CD4-positive, alpha-beta T cell (primary cell): ENCODE results near the gene RSU1. TPM values are rescaled to one million over a fixed set of nuclear protein-coding genes. Genes with fewer than 3 reads are reported as not detected.

Source experiments
- ATAC-seq: fragments of 200-7000 bp; cut with Tn5 transposase; one replicate; pipeline ENCODE4 v1.10.0; 2022; ENCODE audit warnings: mild to moderate bottlenecking; ENCODE audit not compliant: poor library complexity
- CTCF ChIA-PET: fragments of 350-600 bp; sonication (Branson Sonifier 250); formaldehyde crosslinking; loops from one replicate; lab custom pipeline; 2021; ENCODE audit warnings: antibody characterized with exemption, inconsistent platforms; lab: Charles Lee
- POLR2A ChIA-PET: fragments of 350-600 bp; sonication (Branson Sonifier 250); formaldehyde crosslinking; loops from one replicate; lab custom pipeline; 2021; ENCODE audit warnings: antibody characterized with exemption, inconsistent platforms; lab: Charles Lee
- DNase-seq, 14 experiments: peaks; one replicate each; pipeline ENCODE4 v3.0.0-alpha.2; 2013 to 2020; ENCODE audit warnings: mixed read lengths in 2 of 14
- H3K27ac ChIP-seq, 2 donors: one replicate each; pipeline versions ENCODE4 v1.5.1 to v1.7.0; 2013; ENCODE audit warnings: low read length in 2 of 2, low read depth in 1 of 2, mild to moderate bottlenecking in 1 of 2
- H3K27me3 ChIP-seq, 2 experiments: 1 replicate in 1 of 2; 2 replicates in 1 of 2; pipeline versions ENCODE4 v1.6.1 to v1.7.0; 2013; ENCODE audit warnings: low read length in 2 of 2, control low read depth in 1 of 2, mild to moderate bottlenecking in 1 of 2, moderate library complexity in 1 of 2; ENCODE audit not compliant: insufficient read depth in 2 of 2, control insufficient read depth in 1 of 2
- H3K36me3 ChIP-seq: one replicate; pipeline ENCODE4 v1.6.1; 2013; ENCODE audit warnings: low read length, control low read depth; ENCODE audit not compliant: insufficient read depth
- H3K4me1 ChIP-seq: one replicate; pipeline ENCODE4 v1.6.1; 2013; ENCODE audit warnings: low read length, control low read depth; ENCODE audit not compliant: insufficient read depth
- H3K4me3 ChIP-seq: one replicate; pipeline ENCODE4 v1.5.1; 2013; ENCODE audit warnings: mild to moderate bottlenecking, low read length, moderate library complexity
- H3K9me3 ChIP-seq, 2 experiments: 1 replicate in 1 of 2; 2 replicates in 1 of 2; pipeline versions ENCODE4 v1.6.1 to v1.7.0; 2013; ENCODE audit warnings: low read length in 2 of 2, mild to moderate bottlenecking in 2 of 2, control low read depth in 1 of 2, moderate library complexity in 1 of 2; ENCODE audit not compliant: control insufficient read depth in 1 of 2, insufficient read depth in 1 of 2
- H3K27ac Mint-ChIP-seq: one replicate; pipeline ENCODE4 v1.8.0; 2020; ENCODE audit warnings: mixed read lengths
- H3K27me3 Mint-ChIP-seq: one replicate; pipeline ENCODE4 v1.8.0; 2021; ENCODE audit warnings: mixed read lengths
- H3K36me3 Mint-ChIP-seq: one replicate; pipeline ENCODE4 v1.8.0; 2021; ENCODE audit warnings: low read depth, mixed read lengths
- H3K4me1 Mint-ChIP-seq: one replicate; pipeline ENCODE4 v1.8.0; 2021; ENCODE audit warnings: low read depth, mixed read lengths
- H3K4me3 Mint-ChIP-seq: one replicate; pipeline ENCODE4 v1.8.0; 2020; ENCODE audit warnings: mild to moderate bottlenecking, mixed read lengths
- H3K9me3 Mint-ChIP-seq: one replicate; pipeline ENCODE4 v1.8.0; 2020; ENCODE audit warnings: mixed read lengths
- intact Hi-C, 2 experiments: fragments of 100-400 bp; cut with DNase I in 1 of 2; cut with micrococcal nuclease in 1 of 2; formaldehyde crosslinking; loops; one replicate each; pipeline versions ENCODE4 v1.15.1 to v1.9.0; 2023 to 2025; cut with DNase I, micrococcal nuclease
- total RNA-seq, 174 experiments: library from RNA in 2 of 174; stranded (reverse) in 2 of 174; gene quantifications; one replicate each; pipeline ENCODE4 v1.2.3 and lab custom pipeline; 2021 to 2026
- TF ChIP-seq, protein P1 (sequence below): fragments of 200-600 bp; IDR thresholded peaks from one replicate; pipeline ENCODE4 v1.8.0; 2022; ENCODE audit warnings: antibody characterized with exemption, mild to moderate bottlenecking

RSU1 gene
- total RNA-seq, 2 experiments from 2014 or later = 26.2 to 28.8 TPM

DNA sequence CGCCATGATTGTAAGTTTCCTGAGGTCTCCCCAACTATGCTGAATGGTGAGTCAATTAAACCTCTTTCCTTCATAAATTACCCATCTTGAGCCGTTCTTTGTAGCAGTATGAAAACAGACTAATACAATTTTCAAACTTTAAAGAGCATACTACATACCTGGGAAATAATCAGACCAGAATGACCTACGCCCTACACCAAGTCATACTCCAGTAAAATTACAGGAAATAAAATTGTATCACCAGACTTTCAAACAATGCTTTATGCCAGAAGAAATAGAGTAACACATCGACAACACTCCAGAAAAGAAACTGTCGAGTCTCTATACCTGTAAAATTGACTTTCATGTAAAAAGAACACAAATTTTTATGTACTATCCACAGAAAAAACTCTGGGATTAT is 18.7 kb downstream of the RSU1 start:
- Histone ChIP-seq H3K4me3 (no peak overlapping the region), H3K9me3 (no peaks in the 10 kb centered on the region), H3K27ac (no peak overlapping the region), H3K36me3 (peaks cover 5% of the 10 kb centered on the region), H3K4me1 (peaks cover 4% of the 10 kb centered on the region), H3K27me3 (no peaks in the 10 kb centered on the region)
- ChIA-PET POLR2A (no interaction called here), CTCF (no interaction called here)
- ATAC-seq (no peak), DNase-seq (no peak)
- TF ChIP-seq, protein P1, sequence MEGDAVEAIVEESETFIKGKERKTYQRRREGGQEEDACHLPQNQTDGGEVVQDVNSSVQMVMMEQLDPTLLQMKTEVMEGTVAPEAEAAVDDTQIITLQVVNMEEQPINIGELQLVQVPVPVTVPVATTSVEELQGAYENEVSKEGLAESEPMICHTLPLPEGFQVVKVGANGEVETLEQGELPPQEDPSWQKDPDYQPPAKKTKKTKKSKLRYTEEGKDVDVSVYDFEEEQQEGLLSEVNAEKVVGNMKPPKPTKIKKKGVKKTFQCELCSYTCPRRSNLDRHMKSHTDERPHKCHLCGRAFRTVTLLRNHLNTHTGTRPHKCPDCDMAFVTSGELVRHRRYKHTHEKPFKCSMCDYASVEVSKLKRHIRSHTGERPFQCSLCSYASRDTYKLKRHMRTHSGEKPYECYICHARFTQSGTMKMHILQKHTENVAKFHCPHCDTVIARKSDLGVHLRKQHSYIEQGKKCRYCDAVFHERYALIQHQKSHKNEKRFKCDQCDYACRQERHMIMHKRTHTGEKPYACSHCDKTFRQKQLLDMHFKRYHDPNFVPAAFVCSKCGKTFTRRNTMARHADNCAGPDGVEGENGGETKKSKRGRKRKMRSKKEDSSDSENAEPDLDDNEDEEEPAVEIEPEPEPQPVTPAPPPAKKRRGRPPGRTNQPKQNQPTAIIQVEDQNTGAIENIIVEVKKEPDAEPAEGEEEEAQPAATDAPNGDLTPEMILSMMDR = no peak
- no peak overlapping the region for H3K27ac Mint-ChIP-seq
- H3K9me3 Mint-ChIP-seq = no peaks in the 10 kb centered on the region
- intact Hi-C loops = no loop called here
- no peak overlapping the region for H3K4me3 Mint-ChIP-seq
- peaks cover 58% of the 10 kb centered on the region for H3K36me3 Mint-ChIP-seq
- no peaks in the 10 kb centered on the region for H3K27me3 Mint-ChIP-seq
- peaks cover 58% of the 10 kb centered on the region for H3K4me1 Mint-ChIP-seq

DNA sequence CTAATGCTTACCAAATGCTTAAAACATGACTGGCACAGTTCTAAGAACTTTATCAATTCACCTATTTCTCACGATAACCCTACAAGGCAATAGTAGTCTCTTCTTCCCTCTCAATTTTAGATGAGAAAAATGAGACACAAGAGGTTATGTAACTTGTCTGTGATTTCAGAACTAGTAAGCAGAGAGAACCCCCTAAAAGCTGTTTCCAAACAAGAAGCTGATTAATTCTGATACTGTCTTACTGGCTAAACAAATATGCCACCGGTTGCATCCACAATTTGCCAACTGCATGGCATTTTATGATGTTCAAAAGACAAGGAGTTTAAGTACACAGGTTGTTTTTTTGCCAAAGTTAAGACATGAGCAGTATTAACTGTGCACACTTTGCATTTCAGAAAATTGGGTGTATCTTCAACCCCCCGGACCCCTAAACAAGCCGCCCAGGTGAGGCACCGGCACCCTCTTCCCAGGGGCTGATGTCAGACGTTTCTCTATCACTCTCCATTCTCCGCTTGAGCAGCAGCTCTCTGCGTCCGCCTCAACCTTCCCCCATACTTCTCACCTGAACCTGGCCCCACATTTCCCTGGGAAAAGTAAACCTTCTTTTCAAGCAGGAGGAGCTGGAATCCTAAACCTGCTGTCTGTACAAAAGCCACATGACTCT is 21.7 kb downstream of the RSU1 start:
- H3K4me3 ChIP-seq = no peak overlapping the region
- ChIA-PET POLR2A (interaction anchor here (0.6 kb wide), 1 partner anchor 499 kb away, joined by 3 read pairs; no protein-coding TSS in a partner anchor), CTCF (interaction anchor here (1.4 kb wide), 1 partner anchor 15 kb away, joined by 4 read pairs; no protein-coding TSS in a partner anchor)
- peaks cover 4% of the 10 kb centered on the region for H3K4me1 ChIP-seq
- peaks cover 5% of the 10 kb centered on the region for H3K36me3 ChIP-seq
- Mint-ChIP-seq H3K4me1 (peaks cover 37% of the 10 kb centered on the region), H3K9me3 (no peaks in the 10 kb centered on the region), H3K36me3 (peaks cover 64% of the 10 kb centered on the region), H3K27ac (no peak overlapping the region), H3K27me3 (no peaks in the 10 kb centered on the region), H3K4me3 (no peak overlapping the region)
- no peaks in the 10 kb centered on the region for H3K9me3 ChIP-seq
- intact Hi-C loops = no loop called here
- TF ChIP-seq, protein P1 = no peak
- no peak overlapping the region for H3K27ac ChIP-seq
- H3K27me3 ChIP-seq = no peaks in the 10 kb centered on the region
- DNase-seq (no peak), ATAC-seq (no peak)

DNA sequence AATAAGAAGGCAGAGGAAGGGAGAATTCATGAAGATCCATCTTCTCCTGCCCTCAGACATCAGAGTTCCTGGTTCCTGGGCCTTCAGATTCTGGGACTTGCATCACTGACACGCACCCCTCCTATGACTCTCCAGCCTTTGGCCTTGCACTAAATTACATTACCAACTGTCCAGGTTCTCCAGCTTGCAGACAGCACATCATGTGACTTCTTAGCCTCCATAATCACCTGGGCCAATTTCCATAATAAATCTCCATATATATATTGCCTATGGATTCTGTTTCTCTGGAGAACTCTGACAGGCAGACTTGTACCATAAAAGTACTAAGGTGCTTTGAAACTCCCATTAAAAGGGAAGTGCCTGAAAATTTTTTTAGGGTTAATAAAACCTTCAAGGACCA is 23.2 kb downstream of the RSU1 start:
- no peaks in the 10 kb centered on the region for H3K9me3 ChIP-seq
- peaks cover 25% of the 10 kb centered on the region for H3K4me1 Mint-ChIP-seq
- H3K9me3 Mint-ChIP-seq = no peaks in the 10 kb centered on the region
- ChIA-PET POLR2A (no interaction called here), CTCF (interaction anchor here (1.4 kb wide), 1 partner anchor 17 kb away, joined by 3 read pairs; no protein-coding TSS in a partner anchor)
- no peak overlapping the region for H3K4me3 Mint-ChIP-seq
- DNase-seq (no peak), ATAC-seq (no peak)
- H3K27ac Mint-ChIP-seq = no peak overlapping the region
- no peaks in the 10 kb centered on the region for H3K27me3 Mint-ChIP-seq
- no peaks in the 10 kb centered on the region for H3K4me1 ChIP-seq
- H3K36me3 Mint-ChIP-seq = peaks cover 74% of the 10 kb centered on the region
- TF ChIP-seq, protein P1 = no peak
- H3K27ac ChIP-seq = no peak overlapping the region
- intact Hi-C loops = no loop called here
- H3K36me3 ChIP-seq = peaks cover 4% of the 10 kb centered on the region
- no peak overlapping the region for H3K4me3 ChIP-seq
- H3K27me3 ChIP-seq = no peaks in the 10 kb centered on the region
